HepG2 (cell line): ENCODE measurements around the gene PPP2R5C.

ENCODE experiments used
- CEBPB ChIP-seq: IDR thresholded peaks from 2 replicates; pipeline ENCODE4 v1.6.1; 2011; ENCODE audit warnings: low read depth, low read length, improper control_type of control experiment, borderline replicate concordance
- CHD4 ChIP-seq: fragments of 200-600 bp; sonication (generic); IDR thresholded peaks from 2 replicates; pipeline ENCODE4 v1.7.0; 2017; ENCODE audit warnings: mild to moderate bottlenecking, low read length, borderline replicate concordance
- CTCF ChIP-seq: sonication (generic); formaldehyde crosslinking; IDR thresholded peaks from 2 replicates; pipeline ENCODE4 v1.5.0; 2020; ENCODE audit warnings: mild to moderate bottlenecking, missing genetic modification reagents, moderate library complexity
- GLI4 ChIP-seq: sonication (generic); formaldehyde crosslinking; IDR thresholded peaks from 2 replicates; pipeline ENCODE4 v1.5.1; 2020; ENCODE audit warnings: missing genetic modification reagents, mild to moderate bottlenecking, moderate library complexity, borderline replicate concordance
- PAX8 ChIP-seq: sonication (generic); formaldehyde crosslinking; IDR thresholded peaks from 2 replicates; pipeline ENCODE4 v1.8.0; 2022; ENCODE audit warnings: mild to moderate bottlenecking, missing genetic modification reagents, borderline replicate concordance
- POLR2AphosphoS5 ChIP-seq: IDR thresholded peaks from 2 replicates; pipeline ENCODE4 v1.6.1; 2012; ENCODE audit warnings: low read depth, low read length
- PRMT3 ChIP-seq: sonication (generic); formaldehyde crosslinking; IDR thresholded peaks from 2 replicates; pipeline ENCODE4 v1.8.1; 2022; ENCODE audit warnings: low read depth, mild to moderate bottlenecking, moderate library complexity, missing genetic modification reagents, borderline replicate concordance
- SATB2 ChIP-seq: sonication (generic); formaldehyde crosslinking; IDR thresholded peaks from 2 replicates; pipeline ENCODE4 v1.5.0; 2020; ENCODE audit warnings: missing genetic modification reagents
- ZNF770 ChIP-seq: sonication (generic); formaldehyde crosslinking; IDR thresholded peaks from 2 replicates; pipeline ENCODE4 v1.5.0; 2020; ENCODE audit warnings: mild to moderate bottlenecking, missing genetic modification reagents
- TF ChIP-seq, protein P1 (sequence below): fragments of 450-650 bp; IDR thresholded peaks from 2 replicates; pipeline ENCODE4 v1.6.1; 2017; ENCODE audit warnings: mild to moderate bottlenecking
- TF ChIP-seq, protein P2 (sequence below): sonication (generic); formaldehyde crosslinking; IDR thresholded peaks from 2 replicates; pipeline ENCODE4 v1.4.0; 2020; ENCODE audit warnings: missing genetic modification reagents, borderline replicate concordance
- TF ChIP-seq, protein P3 (sequence below): sonication (generic); formaldehyde crosslinking; IDR thresholded peaks from 2 replicates; pipeline ENCODE4 v1.4.0; 2020; ENCODE audit warnings: missing genetic modification reagents, borderline replicate concordance

GRCh38 chr14:101964297-101965180 lies 203.0 kb downstream of the PPP2R5C start, which contains the start of gene DYNC1H1:
- TF ChIP-seq PAX8 (CRISPR knock-in tag) (no peak), CEBPB (no peak), ZNF770 (CRISPR knock-in tag) (peak; percentile 21; the same call in 1 of the 2 replicates), POLR2AphosphoS5 (peak; percentile 93), GLI4 (CRISPR knock-in tag) (no peak; the same call in 1 of the 2 replicates), PRMT3 (CRISPR knock-in tag) (no peak; the same call in 1 of the 2 replicates), CTCF (CRISPR knock-in tag) (no peak), SATB2 (CRISPR knock-in tag) (no peak), CHD4 (no peak)
- TF ChIP-seq, protein P1, sequence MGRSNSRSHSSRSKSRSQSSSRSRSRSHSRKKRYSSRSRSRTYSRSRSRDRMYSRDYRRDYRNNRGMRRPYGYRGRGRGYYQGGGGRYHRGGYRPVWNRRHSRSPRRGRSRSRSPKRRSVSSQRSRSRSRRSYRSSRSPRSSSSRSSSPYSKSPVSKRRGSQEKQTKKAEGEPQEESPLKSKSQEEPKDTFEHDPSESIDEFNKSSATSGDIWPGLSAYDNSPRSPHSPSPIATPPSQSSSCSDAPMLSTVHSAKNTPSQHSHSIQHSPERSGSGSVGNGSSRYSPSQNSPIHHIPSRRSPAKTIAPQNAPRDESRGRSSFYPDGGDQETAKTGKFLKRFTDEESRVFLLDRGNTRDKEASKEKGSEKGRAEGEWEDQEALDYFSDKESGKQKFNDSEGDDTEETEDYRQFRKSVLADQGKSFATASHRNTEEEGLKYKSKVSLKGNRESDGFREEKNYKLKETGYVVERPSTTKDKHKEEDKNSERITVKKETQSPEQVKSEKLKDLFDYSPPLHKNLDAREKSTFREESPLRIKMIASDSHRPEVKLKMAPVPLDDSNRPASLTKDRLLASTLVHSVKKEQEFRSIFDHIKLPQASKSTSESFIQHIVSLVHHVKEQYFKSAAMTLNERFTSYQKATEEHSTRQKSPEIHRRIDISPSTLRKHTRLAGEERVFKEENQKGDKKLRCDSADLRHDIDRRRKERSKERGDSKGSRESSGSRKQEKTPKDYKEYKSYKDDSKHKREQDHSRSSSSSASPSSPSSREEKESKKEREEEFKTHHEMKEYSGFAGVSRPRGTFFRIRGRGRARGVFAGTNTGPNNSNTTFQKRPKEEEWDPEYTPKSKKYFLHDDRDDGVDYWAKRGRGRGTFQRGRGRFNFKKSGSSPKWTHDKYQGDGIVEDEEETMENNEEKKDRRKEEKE, result no peak
- TF ChIP-seq, protein P2, sequence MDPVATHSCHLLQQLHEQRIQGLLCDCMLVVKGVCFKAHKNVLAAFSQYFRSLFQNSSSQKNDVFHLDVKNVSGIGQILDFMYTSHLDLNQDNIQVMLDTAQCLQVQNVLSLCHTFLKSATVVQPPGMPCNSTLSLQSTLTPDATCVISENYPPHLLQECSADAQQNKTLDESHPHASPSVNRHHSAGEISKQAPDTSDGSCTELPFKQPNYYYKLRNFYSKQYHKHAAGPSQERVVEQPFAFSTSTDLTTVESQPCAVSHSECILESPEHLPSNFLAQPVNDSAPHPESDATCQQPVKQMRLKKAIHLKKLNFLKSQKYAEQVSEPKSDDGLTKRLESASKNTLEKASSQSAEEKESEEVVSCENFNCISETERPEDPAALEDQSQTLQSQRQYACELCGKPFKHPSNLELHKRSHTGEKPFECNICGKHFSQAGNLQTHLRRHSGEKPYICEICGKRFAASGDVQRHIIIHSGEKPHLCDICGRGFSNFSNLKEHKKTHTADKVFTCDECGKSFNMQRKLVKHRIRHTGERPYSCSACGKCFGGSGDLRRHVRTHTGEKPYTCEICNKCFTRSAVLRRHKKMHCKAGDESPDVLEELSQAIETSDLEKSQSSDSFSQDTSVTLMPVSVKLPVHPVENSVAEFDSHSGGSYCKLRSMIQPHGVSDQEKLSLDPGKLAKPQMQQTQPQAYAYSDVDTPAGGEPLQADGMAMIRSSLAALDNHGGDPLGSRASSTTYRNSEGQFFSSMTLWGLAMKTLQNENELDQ (CRISPR knock-in tag), result no peak
- TF ChIP-seq, protein P3, sequence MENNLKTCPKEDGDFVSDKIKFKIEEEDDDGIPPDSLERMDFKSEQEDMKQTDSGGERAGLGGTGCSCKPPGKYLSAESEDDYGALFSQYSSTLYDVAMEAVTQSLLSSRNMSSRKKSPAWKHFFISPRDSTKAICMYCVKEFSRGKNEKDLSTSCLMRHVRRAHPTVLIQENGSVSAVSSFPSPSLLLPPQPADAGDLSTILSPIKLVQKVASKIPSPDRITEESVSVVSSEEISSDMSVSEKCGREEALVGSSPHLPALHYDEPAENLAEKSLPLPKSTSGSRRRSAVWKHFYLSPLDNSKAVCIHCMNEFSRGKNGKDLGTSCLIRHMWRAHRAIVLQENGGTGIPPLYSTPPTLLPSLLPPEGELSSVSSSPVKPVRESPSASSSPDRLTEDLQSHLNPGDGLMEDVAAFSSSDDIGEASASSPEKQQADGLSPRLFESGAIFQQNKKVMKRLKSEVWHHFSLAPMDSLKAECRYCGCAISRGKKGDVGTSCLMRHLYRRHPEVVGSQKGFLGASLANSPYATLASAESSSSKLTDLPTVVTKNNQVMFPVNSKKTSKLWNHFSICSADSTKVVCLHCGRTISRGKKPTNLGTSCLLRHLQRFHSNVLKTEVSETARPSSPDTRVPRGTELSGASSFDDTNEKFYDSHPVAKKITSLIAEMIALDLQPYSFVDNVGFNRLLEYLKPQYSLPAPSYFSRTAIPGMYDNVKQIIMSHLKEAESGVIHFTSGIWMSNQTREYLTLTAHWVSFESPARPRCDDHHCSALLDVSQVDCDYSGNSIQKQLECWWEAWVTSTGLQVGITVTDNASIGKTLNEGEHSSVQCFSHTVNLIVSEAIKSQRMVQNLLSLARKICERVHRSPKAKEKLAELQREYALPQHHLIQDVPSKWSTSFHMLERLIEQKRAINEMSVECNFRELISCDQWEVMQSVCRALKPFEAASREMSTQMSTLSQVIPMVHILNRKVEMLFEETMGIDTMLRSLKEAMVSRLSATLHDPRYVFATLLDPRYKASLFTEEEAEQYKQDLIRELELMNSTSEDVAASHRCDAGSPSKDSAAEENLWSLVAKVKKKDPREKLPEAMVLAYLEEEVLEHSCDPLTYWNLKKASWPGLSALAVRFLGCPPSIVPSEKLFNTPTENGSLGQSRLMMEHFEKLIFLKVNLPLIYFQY (CRISPR knock-in tag), result no peak
